Measurements from ENCODE around the gene IMP4.

IMP4 gene

GRCh38 chr2:130354139-130354428 lies 11.4 kb downstream of the IMP4 start:
- TF ChIP-seq EP300 (IDR thresholded peaks at IDR 0.05; ENCODE audit: borderline replicate concordance), result no peak
- TF ChIP-seq YY1 (IDR thresholded peaks at IDR 0.05; ENCODE audit: low read depth), result no peak
- TF ChIP-seq CREB1 (IDR thresholded peaks at IDR 0.05; ENCODE audit: low read depth), result no peak
- TF ChIP-seq, protein P1, sequence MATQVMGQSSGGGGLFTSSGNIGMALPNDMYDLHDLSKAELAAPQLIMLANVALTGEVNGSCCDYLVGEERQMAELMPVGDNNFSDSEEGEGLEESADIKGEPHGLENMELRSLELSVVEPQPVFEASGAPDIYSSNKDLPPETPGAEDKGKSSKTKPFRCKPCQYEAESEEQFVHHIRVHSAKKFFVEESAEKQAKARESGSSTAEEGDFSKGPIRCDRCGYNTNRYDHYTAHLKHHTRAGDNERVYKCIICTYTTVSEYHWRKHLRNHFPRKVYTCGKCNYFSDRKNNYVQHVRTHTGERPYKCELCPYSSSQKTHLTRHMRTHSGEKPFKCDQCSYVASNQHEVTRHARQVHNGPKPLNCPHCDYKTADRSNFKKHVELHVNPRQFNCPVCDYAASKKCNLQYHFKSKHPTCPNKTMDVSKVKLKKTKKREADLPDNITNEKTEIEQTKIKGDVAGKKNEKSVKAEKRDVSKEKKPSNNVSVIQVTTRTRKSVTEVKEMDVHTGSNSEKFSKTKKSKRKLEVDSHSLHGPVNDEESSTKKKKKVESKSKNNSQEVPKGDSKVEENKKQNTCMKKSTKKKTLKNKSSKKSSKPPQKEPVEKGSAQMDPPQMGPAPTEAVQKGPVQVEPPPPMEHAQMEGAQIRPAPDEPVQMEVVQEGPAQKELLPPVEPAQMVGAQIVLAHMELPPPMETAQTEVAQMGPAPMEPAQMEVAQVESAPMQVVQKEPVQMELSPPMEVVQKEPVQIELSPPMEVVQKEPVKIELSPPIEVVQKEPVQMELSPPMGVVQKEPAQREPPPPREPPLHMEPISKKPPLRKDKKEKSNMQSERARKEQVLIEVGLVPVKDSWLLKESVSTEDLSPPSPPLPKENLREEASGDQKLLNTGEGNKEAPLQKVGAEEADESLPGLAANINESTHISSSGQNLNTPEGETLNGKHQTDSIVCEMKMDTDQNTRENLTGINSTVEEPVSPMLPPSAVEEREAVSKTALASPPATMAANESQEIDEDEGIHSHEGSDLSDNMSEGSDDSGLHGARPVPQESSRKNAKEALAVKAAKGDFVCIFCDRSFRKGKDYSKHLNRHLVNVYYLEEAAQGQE (IDR thresholded peaks at IDR 0.05; ENCODE audit: low read depth), result peak; percentile 32; the same call in 1 of the 2 replicates
- no peak for TF ChIP-seq RAD21 (IDR thresholded peaks at IDR 0.05; ENCODE audit: low read depth)

GRCh38 chr2:130355172-130355577 lies 12.5 kb downstream of the IMP4 start:
- TF ChIP-seq EGR1 (IDR thresholded peaks at IDR 0.05) (no peak), CREB1 (IDR thresholded peaks at IDR 0.05; ENCODE audit: low read depth) (no peak)
- TF ChIP-seq, protein P2, sequence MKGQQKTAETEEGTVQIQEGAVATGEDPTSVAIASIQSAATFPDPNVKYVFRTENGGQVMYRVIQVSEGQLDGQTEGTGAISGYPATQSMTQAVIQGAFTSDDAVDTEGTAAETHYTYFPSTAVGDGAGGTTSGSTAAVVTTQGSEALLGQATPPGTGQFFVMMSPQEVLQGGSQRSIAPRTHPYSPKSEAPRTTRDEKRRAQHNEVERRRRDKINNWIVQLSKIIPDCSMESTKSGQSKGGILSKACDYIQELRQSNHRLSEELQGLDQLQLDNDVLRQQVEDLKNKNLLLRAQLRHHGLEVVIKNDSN (IDR thresholded peaks at IDR 0.05), result no peak

DNA sequence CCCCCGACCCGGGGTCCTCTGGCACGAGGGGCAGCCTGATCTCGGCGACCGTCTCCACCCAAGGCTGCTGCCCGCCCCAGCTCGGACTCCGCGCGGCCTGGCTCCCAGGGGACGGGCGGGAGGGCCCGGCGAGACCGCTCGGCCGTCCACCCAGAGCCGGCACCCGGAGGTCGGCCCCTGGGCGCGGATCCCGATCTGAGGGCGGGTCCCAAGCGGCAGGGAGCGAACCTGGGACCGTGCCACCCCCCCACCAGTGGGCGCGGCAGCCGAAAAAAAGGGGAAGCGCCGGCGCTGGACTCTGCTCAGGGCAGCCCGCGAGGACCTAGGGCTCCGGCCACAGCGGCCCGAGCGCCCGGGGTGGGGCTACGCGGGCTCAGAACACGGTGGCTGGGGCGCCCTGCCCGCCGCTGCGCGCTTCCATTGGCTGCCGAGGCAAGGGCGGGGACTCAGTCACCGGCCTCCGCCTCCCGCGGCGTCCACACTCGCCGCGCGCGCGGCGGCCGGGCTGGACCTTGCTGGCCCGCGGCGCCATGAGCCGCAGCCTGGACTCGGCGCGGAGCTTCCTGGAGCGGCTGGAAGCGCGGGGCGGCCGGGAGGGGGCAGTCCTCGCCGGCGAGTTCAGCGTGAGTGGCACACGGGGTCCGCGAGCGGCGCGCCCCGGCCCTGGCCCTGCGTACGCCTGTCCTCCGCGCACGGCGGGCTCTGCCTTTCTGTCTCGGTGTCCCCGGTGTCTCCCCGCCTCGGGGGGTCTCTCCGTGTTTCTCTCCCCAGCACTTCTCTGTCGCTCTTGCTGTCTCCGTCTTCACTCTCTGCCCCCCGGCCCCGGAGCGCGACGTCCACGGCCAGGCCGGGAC lies 13.1 kb downstream of the IMP4 start, which contains the start of gene PTPN18:
PTPN18 (plus strand) TSS at position 479 of the 854 bp plus-strand sequence; CDS start at position 531, 52 bp downstream.
- TF ChIP-seq YY1 (IDR thresholded peaks at IDR 0.05; ENCODE audit: low read depth) (peak; percentile 55; the same call in 1 of the 2 replicates), TAF1 (IDR thresholded peaks at IDR 0.05; ENCODE audit: low read depth) (peak; percentile 73; the same call in 1 of the 2 replicates), RAD21 (IDR thresholded peaks at IDR 0.05; ENCODE audit: low read depth) (peak; percentile 23; the same call in 1 of the 2 replicates), TEAD4 (IDR thresholded peaks at IDR 0.05) (no peak), TCF12 (IDR thresholded peaks at IDR 0.05; ENCODE audit: low read depth) (0 out of 2 replicates have a peak, but pooled peaks have one; percentile 6)
- TF ChIP-seq, protein P1 (IDR thresholded peaks at IDR 0.05; ENCODE audit: low read depth), result no peak
- TF ChIP-seq, protein P3, sequence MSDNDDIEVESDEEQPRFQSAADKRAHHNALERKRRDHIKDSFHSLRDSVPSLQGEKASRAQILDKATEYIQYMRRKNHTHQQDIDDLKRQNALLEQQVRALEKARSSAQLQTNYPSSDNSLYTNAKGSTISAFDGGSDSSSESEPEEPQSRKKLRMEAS (IDR thresholded peaks at IDR 0.05), result peak; percentile 38; the same call in 1 of the 2 replicates

DNA sequence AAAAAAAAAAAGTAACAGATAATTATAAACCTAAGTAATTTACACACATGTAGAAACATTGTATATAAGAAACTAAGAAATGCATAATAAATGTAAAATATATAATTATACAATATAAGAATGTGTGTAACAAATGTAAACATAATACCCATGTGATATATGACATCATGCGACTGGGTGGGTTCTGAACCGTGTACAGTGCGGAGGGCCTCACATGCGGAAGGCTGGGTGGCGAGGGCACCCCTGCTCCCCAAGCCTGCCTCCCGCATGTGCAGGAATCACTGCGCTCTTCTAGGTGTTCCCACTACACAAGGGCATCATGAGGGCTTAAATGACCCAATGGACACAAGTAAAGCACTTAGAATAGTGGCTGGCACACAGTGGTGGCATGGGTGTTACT lies 15.2 kb downstream of the IMP4 start:
- TF ChIP-seq, protein P1 (IDR thresholded peaks at IDR 0.05; ENCODE audit: low read depth), result no peak
- TF ChIP-seq NFIC (IDR thresholded peaks at IDR 0.05), result no peak
- TF ChIP-seq, protein P3 (IDR thresholded peaks at IDR 0.05), result no peak
- TF ChIP-seq, protein P2 (IDR thresholded peaks at IDR 0.05), result no peak

GRCh38 chr2:130358420-130359350 lies 16.0 kb downstream of the IMP4 start:
- TF ChIP-seq, protein P1 (IDR thresholded peaks at IDR 0.05; ENCODE audit: low read depth), result no peak
- TF ChIP-seq EP300 (IDR thresholded peaks at IDR 0.05; ENCODE audit: borderline replicate concordance) (no peak), TEAD4 (IDR thresholded peaks at IDR 0.05) (no peak), TAF1 (IDR thresholded peaks at IDR 0.05; ENCODE audit: low read depth) (no peak), TCF12 (IDR thresholded peaks at IDR 0.05; ENCODE audit: low read depth) (no peak), EGR1 (IDR thresholded peaks at IDR 0.05) (no peak), YY1 (IDR thresholded peaks at IDR 0.05; ENCODE audit: low read depth) (no peak), RAD21 (IDR thresholded peaks at IDR 0.05; ENCODE audit: low read depth) (no peak), ZBTB7A (IDR thresholded peaks at IDR 0.05; ENCODE audit: low read depth) (no peak), NFIC (IDR thresholded peaks at IDR 0.05) (no peak), CEBPB (IDR thresholded peaks at IDR 0.05) (no peak), FOXM1 (IDR thresholded peaks at IDR 0.05; ENCODE audit: borderline replicate concordance, low read depth) (no peak), CREB1 (IDR thresholded peaks at IDR 0.05; ENCODE audit: low read depth) (no peak)
- TF ChIP-seq, protein P3 (IDR thresholded peaks at IDR 0.05), result no peak
- TF ChIP-seq, protein P2 (IDR thresholded peaks at IDR 0.05), result no peak

Measured in Ishikawa (cell line).